Cerebellar nuclear complex (tissue), 1 donor: ENCODE data around the gene XXYLT1.
"Not testable (repeated sequence)": the region's sequence is repeated elsewhere in the genome, so short reads cannot be mapped to it uniquely, and the experiment has no call there.

ENCODE experiments used
- DNase-seq, 2 experiments: peaks; one replicate each; lab custom pipeline; 2025; lab: John Stamatoyannopoulos, UW

The XXYLT1 gene

DNA sequence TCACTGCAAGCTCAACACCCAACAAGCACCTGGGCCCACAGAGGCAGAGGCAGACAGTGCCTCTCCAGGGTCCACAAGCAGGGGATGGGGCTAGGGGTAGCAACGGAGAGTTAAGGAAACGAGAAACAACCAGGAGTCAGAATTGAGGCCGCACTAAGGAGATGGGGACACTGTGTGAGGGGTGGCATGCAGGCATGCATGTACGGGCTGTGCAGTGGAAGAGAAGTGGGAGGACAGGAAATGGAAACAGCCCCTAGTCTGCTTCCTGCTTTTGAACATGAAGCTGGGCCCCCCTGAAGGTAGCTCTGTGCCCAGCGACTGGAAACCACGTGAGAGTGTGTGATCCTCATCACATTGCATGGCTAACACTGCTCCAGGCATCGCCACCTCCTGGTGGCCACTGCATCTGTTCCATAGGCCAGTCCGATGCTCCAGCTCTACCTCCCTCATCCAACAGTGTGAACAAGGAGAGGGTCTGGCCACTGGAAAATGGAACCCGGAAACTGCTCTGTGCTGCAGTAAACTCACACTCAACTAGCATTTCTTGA is 44.0 kb downstream of the XXYLT1 start:
- no peak for DNase-seq

DNA sequence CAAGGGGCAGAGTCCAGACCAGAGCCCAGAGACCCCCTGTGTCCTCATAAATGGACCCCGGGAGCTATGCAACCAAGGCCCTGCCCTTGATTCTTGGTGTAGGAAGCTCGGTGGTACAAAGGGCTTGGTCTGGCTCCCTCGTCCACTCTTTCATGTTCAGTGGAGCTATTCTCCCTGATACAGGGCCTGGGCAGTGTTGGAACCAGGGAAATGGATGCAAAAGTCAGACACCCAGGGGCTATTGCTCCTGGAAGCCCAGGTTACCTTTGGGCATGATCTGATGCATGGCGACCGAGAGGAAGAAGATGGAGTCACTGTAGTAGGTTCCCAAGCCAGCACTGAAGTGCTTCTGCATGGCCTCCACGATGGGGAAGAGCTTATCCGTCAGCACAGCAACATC is 44.5 kb downstream of the XXYLT1 start:
- no peak for DNase-seq

DNA sequence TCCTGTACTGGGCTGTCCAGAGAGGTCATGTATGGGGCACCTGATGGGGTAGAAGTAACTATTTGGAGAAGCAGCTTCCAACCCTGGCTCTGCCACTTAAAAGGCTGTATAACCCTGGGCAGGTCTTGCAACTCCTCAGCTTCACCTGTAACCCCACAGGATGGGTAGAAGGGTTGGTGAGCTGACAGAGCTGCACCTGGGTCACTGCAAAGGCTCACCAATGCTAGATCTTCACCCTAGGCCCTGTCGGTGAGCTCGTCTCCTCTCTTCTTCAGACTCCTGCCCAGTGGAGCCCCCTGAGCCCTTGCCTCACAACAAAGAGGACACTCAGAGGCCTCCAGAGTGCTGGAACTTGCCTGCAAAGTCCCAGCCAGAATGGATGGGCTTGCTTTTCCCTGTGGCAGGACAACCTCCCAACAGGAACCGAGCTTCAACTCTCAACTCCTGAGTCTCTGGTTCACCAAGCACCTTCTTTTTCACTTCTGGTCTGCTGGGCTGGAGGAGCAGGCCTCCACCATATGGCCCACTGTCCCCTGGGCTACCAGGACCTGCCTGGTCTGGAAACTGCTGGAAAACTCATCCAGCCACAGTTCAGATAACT is 45.9 kb downstream of the XXYLT1 start:
- no peak for DNase-seq

DNA sequence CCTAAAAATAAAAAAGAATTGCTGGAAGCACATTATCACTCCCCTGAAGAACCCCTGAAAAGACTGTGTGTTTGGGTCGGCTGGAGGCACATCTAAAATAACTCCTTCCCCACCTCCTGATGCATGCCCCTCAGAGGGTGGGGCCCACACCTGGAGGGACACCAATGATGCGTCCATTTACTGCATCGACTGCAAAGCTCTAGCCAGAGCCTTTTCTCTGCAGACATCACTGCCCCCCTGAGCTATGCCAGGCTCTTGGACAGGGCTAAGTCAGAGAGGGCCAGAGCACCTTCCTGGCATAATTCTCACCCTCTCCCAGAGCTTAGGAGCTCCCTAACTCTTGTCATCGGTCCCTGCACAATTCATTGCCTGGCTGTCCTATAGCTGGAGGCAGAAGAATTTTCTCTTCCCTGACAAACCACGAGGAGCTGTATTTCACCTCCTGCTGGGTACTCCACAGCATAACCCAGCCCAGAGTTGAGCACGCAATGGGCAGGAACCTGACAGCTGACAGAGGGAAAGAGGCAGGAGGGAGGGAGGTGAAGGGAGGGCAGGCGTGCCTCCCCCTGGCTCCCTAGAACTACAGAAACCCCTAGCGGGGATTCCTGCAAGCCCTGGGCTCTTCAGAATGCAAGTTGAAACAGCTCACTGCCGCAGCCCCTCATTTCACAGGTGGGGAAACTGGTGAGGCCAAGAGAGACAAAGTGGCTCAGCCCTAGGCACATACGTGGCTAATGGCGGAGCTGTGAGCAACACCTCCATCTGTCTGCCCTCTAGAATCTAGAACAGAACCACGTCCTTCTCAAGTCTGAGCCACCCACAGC is 46.6 kb downstream of the XXYLT1 start:
- DNase-seq: no peak

DNA sequence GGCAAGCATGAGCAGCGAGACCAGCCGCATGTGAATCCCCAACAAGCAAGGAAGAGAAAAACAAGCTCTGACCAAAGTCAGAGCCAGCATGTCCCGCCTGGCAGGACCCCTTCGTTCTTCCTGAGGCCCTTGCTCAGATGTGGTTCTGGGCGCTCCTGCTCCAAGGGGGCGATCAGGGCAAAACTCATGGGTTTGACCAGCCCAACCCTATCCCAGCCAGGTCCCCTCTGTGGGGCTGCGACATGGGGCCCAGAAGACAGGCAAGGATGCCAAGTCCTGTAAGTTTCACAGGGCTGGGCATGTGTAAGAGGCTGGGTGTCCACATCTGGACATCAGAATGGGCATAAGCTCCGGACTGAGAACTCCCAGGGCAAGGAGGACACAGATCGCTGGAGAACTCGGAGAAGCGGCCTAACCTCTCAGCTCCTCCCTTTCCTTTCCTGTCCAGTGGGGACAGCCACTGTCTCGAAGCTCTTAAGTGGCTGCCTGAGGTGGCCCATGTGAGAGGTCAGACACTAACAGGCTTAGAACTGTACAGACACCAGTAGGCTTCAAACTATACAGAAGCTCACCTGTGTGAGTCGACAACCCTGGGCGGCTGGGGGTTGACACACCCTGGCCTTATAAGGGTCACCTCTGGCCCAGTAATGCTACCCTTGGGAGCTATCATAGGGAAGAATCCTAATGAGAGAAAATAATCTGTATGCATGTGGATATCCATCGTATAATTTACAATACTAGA is 48.9 kb downstream of the XXYLT1 start:
- DNase-seq: no peak

DNA sequence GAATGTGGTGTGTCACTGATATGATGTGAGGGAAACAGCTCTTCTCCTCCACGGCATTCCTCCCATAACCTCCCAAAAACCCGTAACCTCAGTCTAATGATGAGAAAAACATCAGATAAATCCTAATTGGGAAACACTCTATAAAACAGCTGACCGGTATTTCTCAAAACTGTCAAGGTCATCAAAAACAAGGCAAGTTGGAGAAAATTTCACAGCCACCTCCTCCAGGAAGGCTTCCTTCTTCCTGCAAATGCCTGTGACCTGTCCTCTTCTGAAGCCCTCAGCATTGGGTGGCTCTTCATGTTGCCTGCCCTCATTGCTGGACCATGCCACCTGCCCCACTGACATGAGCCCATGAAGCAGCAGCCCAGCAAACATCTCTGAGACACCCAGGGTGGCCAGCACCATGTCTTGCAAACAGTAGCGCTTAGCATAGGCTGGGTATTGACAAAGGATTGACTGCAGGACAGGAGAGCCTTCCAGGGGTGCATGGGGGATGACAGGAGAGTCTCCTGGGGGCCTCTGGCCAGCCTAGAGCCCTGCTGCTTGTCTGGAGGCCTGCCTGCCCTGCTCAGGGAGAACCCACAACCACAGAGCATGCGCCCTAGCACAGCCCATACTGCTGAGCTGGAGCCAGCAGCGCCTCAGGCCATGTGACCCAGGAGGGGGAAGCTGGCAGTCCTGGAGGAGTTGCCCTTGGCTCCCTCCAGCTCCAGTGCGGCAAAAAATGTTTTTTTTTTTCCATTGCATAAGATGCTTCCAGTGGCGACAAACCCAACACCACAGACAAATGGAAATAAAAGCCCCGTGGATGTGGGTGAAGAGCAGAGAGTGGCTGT is 49.7 kb downstream of the XXYLT1 start:
- DNase-seq: no peak

DNA sequence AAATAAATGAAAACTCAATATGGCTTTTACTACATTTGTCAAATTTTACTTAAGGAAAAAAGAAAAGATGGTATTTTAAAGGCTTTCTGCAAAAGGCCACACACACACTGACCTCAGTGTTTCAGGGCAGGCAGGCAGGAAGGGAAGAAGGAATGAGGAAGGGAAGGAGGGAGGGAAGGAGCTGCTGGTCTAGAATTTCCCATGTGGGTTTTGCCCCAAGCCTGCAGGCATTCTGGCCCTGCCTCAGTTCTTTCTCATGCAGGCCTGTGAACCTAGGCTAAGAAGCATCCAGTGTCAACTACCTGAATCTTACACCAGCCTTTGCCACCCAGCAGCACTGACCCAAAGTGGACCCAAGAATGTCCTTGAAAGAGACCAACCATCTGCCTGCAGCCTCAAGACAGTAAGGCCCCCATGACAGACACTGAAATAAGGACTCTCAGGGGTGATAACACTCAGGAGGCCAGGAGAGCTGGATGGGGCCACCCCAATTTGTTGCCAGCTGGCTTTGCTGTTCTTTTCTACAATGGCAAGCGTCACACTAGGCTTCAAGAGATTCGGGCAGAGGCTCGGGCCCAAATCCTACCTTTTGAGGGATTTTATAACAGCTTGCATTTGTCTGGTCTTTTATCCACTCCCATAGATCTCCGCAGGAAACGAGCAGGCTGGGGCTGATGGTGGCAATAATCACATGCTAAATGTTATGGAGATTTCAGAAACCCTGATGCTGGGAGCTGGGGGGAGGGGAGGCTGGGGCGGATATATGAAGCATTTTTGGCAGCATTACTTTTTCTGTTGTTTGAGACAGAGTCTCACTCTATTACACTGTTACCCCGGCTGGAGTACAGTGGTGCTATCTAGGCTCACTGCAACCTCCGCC is 51.4 kb downstream of the XXYLT1 start:
- no peak for DNase-seq

DNA sequence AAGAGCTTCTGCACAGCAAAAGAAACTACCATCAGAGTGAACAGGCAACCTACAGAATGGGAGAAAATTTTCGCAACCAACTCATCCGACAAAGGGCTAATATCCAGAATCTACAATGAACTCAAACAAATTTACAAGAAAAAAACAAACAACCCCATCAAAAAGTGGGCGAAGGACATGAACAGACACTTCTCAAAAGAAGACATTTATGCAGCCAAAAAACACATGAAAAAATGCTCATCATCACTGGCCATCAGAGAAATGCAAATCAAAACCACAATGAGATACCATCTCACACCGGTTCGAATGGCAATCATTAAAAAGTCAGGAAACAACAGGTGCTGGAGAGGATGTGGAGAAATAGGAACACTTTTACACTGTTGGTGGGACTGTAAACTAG is 52.6 kb downstream of the XXYLT1 start:
- DNase-seq: not testable (repeated sequence)

DNA sequence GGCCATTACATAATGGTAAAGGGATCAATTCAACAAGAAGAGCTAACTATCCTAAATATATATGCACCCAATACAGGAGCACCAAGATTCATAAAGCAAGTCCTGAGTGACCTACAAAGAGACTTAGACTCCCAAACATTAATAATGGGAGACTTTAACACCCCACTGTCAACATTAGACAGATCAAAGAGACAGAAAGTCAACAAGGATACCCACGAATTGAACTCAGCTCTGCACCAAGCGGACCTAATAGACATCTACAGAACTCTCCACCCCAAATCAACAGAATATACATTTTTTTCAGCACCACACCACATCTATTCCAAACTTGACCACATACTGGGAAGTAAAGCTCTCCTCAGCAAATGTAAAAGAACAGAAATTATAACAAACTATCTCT is 55.4 kb downstream of the XXYLT1 start:
- not testable (repeated sequence) for DNase-seq

DNA sequence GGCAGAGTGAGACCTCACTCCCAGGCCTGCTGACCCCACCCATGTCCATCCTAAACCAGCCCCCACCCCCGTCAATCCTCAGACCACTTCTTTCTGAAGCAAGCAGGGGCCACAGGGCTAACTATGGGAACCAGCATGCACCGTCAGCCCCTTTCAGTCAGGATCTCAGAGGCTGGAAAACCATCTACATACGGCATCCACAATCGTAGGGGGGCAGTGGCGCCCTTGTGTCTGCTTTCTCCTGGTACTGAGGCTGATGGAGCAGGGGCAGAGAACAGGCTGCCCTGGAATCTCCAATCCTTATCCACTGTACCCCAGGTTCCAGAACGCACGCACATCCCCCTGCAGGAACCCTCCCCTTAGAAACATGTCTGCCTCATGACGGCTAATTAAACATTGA is 56.6 kb downstream of the XXYLT1 start:
- DNase-seq: no peak

DNA sequence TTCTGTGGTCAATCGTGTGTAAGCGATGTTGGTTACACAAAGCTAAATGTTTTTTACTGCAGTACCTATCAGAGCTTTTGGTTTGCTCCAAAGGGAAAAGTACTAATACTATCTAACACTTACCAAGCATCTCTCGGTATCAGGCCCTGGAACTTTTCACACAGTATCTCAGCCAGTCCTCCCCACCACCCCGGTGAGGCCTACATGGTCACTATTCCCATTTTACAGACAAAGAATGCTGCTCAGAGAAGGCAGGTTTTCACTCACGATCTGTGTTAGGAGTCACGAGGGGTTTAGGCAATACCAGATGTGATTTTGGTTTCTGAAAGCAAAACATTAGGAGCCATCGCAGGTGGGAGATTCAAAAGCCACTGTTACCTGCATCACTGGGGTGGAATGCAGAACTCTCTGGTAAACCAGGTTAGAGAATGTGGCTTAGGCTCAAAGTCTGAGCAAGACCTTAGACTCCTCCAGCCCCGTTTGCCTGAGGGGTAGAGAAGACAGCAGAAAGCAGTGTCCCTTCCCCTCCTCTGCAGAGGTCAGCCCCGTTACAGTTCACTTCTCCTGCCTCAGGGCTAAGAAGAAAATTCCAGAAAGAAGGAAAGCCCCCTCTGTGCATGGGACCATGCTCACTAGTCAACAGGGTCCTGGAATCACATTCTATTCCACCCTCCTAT is 57.2 kb downstream of the XXYLT1 start:
- DNase-seq: no peak

DNA sequence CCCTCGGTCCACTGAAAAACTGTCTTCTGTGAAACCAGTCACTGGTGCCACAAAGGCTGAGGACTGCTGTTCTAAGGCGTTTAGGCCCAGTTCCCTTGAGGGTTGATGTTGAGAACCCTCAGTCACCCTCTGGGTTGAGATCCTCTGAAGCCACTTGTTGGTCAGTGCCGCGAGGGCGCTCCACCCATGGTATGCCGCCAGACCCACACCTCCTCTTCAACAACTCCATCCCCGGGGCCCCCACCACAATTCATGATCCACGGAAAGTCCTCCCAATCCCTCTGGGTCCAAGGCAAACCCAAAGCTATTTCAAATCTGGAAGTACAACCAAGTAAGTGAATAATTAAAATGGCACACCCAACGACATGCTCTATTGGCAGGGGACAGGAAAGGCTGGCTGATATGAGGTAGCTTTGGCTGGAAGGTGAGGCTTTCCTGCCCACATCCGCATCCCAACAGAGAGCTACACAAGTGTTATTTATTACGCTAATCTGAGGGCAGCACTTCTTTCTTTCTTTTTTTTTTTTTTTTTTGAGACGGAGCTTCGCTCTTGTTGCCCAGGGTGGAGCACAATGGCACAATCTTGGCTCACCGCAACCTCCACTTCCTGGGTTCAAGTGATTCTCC is 58.1 kb downstream of the XXYLT1 start:
- no peak for DNase-seq

DNA sequence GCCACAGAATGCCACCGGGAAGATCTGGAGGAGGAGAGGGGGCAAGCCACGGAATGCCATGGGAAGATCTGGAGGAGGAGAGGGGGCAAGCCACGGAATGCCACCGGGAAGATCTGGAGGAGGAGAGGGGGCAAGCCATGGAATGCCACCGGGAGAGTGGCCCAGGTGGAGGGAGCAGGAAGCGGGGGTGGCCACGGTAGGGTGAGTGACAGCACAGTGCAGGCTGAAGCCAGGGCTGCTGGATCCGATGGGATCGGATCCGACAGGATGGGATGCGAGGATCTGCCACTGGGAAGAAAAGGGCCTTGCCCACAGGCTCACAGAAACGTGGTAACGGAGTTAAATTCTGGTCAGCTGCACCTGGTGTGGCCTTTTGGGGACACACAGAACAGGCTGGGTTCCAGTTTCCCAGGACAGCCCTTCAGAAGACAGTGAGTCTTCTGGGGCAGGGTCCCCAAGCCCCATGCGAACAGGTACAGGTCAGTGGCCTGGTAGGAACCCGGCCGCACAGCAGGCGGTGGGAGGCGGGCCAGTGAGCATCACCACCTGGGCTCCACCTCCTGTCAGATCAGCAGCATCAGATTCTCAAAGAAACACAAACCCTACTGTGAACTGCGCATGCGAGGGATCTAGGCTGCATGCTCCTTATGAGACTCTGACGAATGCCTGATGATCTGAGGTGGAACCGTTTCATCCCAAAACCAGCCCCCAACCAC is 58.8 kb downstream of the XXYLT1 start:
- DNase-seq: no peak

DNA sequence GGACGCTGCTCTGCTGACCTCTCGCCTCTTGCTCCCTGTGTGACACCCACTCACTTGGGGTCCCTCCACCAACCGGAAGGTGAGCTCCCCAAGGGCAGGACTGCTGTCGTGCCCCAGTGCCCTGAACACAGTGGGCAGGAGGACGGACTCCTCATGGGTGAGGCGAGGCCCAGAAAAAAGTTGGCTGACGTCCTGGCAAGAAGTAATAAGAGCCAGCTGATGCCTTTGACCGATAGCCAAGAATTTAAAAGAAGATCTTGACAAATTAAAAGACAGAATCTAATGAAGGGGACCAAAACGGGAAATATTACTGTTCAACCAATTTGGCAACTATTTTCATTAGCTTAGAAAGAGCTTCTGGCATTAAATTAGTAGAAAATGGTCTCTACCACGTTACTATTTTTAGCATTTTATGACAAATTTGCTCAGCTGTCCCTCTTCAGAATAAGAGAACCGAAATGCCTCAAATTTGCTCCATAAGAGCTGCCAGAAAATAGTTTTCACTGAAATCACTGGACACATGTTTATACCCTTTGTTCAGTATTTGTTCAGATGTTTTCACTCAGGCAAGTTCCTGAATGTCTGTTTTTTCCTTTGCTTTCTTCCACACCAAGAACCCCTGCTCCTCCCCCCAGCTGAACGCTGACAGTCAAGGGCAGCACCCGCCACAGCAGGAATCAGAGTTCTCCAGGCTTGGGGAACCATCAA is 60.5 kb downstream of the XXYLT1 start:
- no peak for DNase-seq

DNA sequence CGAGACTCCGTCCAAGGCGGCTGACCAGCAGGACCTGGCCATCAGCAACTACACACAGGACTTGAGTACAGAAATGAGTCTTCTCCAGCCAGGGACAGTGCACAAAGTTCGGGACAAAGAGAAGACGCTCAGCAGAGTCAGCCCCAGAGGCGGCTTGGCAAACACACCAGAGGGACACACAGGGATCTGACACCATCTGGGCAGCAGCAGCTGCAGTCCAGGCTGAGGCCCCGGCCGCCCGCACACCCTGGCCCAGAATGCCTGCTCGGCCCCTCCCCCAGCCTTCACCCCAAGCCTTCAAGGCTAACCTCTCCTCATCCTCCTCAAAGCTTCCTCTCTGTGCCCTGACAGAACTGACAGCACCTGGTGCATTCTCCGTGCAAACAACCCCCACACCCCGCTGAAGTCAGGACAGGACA is 61.1 kb downstream of the XXYLT1 start:
- DNase-seq: no peak

DNA sequence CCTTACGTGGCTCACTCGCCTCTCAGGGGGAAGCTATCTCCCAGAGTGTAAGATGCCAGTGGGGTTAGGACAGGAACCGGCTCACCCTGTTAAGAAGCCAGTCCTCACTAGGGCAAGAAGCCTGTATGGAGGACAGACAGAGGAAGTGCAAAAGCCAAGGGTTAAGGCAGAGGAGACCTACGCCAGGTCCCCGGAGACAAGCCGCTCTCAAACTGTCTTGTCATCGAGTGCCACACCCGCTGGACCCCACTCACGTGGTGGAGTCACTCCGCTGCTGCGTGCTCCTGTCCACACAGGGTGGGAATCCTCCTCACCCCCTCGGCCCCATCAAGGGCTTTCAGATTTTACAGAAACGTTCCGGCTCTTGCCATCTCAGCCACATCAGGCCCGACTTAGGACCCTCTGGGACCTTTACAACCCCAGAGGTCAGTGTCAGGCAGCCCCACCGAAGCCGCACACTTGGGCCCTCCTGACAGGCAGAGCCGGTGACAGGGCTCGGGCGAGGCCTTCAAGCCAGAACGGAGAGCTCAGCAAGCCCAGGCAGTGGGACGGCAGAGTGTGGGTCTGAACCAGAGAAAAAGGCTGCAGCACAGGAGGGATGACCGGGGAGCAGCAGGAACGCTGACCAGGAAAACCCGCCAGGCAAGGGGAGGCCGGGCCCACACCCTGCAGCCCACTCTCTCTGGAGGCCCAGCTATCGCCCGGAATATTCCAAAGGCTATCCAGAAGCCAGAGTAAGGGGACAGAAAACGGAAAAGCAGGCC is 61.7 kb downstream of the XXYLT1 start:
- DNase-seq: no peak

DNA sequence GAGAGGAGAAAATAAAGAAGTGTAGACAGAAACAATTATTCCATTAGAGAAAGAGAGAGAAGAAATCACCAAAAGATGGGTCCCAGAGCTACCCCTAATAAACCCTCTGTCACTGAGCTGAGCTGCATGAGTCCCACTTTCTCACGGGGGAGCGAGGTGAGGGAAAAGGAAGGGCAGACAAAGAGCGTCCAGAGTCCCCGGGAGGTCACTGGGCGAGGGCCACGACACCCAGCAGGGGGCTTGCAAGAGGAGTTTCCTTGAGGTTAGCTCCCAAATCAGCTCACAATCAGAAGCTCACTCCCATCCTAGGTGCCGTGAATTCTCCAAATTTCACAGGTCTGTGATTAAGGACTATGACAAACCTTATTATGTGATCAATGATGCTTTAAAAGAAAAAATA is 62.3 kb downstream of the XXYLT1 start:
- no peak for DNase-seq

DNA sequence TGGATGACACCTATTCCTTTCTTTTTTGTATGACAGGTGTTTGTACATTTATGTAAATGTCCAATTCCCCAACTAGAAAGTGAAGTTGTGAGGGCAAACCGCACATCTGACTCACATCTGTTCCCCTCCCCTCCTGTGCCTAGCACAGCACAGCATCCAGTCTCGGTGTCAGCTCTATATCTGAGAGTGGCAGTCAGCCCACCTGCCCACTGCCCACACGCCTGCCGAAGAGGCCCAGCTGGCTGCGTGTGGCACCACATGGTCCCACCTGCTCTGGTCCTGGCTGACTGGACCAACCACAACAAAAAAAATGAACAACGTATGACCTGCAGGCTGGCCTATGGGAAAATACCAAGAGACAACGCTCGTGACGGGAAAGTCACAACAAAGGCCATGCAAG is 62.8 kb downstream of the XXYLT1 start:
- DNase-seq: no peak
